H1 (cell line): Measurements from ENCODE around the gene ZNF484. TPM values are rescaled to one million over a fixed set of nuclear protein-coding genes. Genes with fewer than 3 reads are reported as not detected.

Experiments used
- BCL11A ChIP-seq, 2 experiments: IDR thresholded peaks; one replicate each; pipeline ENCODE4 v1.6.1; 2011; ENCODE audit warnings: low read depth in 2 of 2, low read length in 2 of 2, mild to moderate bottlenecking in 2 of 2
- EGR1 ChIP-seq: IDR thresholded peaks from 2 replicates; pipeline ENCODE4 v1.6.1; 2011; ENCODE audit warnings: low read depth, low read length, borderline replicate concordance
- GTF2F1 ChIP-seq: IDR thresholded peaks from 2 replicates; pipeline ENCODE4 v1.6.1; 2012; ENCODE audit warnings: low read depth, low read length, improper control_type of control experiment, borderline replicate concordance
- HDAC6 ChIP-seq: IDR thresholded peaks from one replicate; pipeline ENCODE4 v1.7.1; 2012; ENCODE audit warnings: low read depth, mild to moderate bottlenecking, inconsistent platforms, low read length, moderate library complexity
- POU5F1 ChIP-seq: IDR thresholded peaks from 2 replicates; pipeline ENCODE4 v1.6.1; 2011; ENCODE audit warnings: low read depth, mild to moderate bottlenecking, low read length, moderate library complexity
- SIRT6 ChIP-seq: IDR thresholded peaks from one replicate; pipeline ENCODE4 v1.7.1; 2012; ENCODE audit warnings: low read length, inconsistent platforms
- polyA plus RNA-seq, 7 experiments: library from polyadenylated mRNA; depleted of rRNA in 3 of 7; stranded (reverse) in 5 of 7; unstranded in 2 of 7; fragments of >200 nt in 5 of 7; fragments of 200-250 nt in 2 of 7; gene quantifications; 1 replicate in 5 of 7; 2 replicates in 1 of 7; 4 replicates in 1 of 7; pipeline versions ENCODE4 v1.2.1 to v1.2.3, GENCODE V29; 2011 to 2013; ENCODE audit warnings: missing spikeins in 2 of 7, mixed read lengths in 2 of 7
- total RNA-seq: library from RNA; stranded (reverse); fragmentation: NEBNext Ultra II Directional; extraction: Animal tissue kit (Norgen Biotek cat#: 25700); gene quantifications from 2 replicates; pipeline ENCODE4 v1.2.1, GENCODE V29; 2021

Gene ZNF484
- total and polyA plus RNA-seq, 2 of the 8 experiments (the other 6 are each of a cell fraction or from before 2014, with no cell fraction given), result 1.3 to 11.5 TPM

DNA sequence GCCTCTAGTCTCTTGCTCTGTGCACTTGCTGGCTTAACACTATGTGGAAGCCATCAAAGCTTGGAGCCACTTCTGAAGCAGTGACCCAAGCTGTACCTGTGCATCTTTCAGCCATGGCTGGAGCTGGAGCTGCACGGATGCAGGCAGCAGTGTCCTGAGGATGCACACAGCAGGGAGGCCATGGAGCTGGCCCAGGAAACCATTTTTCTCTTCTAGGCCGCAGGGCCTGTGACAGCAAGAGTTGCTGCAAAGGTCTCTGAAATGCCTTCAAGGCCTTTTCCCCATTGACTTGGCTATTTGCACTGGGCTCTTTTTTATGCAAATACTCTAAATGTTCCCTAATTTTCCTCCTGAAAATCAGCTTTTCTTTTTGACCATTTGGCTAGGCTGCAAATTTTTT lies 12.9 kb upstream of the ZNF484 start (continued):
- TF ChIP-seq POU5F1 (no peak), BCL11A (IDR thresholded peaks at IDR 0.05; ENCODE audit: low read depth in 2 of 2, low read length in 2 of 2) (no peak), SIRT6 (no peak), EGR1 (no peak), GTF2F1 (no peak), HDAC6 (no peak)
